ENCODE results near the gene SULT6B1. TPM values are rescaled to one million over a fixed set of nuclear protein-coding genes. Genes with fewer than 3 reads are reported as not detected.
"Not testable (repeated sequence)": the region's sequence is repeated elsewhere in the genome, so short reads cannot be mapped to it uniquely, and the experiment has no call there.

Gene SULT6B1
- total RNA-seq, 1 experiment from 2014 or later: not detected

DNA sequence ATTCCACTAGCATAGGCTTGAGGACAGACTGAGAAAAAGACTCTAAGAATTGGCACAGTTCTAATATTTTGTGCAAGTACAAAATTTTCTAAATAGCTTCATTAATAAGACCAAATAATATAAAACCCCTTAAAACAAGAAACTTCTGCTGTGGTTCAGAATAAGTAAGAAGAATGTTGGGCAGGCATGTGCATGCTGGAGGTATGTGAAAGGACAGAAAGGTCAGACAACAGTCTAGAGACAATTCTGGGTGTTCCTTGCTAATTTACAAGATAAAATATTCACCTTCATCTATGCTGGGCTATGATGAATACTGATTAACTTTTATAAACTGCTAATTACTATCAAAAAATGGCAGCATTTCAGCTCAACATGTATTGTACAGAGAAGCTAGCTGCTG is 22.7 kb upstream of the SULT6B1 start:
- intact Hi-C loops (cut with micrococcal nuclease; ENCODE audit: unreplicated experiment): no loop called here
- Histone ChIP-seq H3K9me3 (ENCODE audit: insufficient read depth, low read depth) (peaks cover 38% of the 10 kb centered on the region), H3K79me2 (ENCODE audit: low read depth) (peaks cover 24% of the 10 kb centered on the region), H3K27ac (no peak overlapping the region), H2AFZ (no peak overlapping the region), H4K20me1 (ENCODE audit: insufficient read depth) (no peaks in the 10 kb centered on the region), H3K27me3 (ENCODE audit: insufficient read depth, low read depth) (no peaks in the 10 kb centered on the region), H3K36me3 (ENCODE audit: low read depth) (peaks cover 94% of the 10 kb centered on the region), H3K9me2 (ENCODE audit: insufficient read depth) (no peaks in the 10 kb centered on the region), H3K4me3 (no peak overlapping the region), H3F3A (ENCODE audit: insufficient read depth, low read depth) (no peaks in the 10 kb centered on the region; the same call in 1 of the 2 replicates), H3K4me2 (no peak overlapping the region), H3K4me1 (replicated peaks; ENCODE audit: insufficient read depth) (peaks cover 9% of the 10 kb centered on the region)
- BruUV-seq (replicated peaks): no TSS peak
- ChIA-PET POLR2A (ENCODE audit: unreplicated experiment) (no interaction called here), CTCF (no interaction called here)
- TF ChIP-seq EZH2 (IDR thresholded peaks at IDR 0.05; ENCODE audit: low read depth): no peak
- TF ChIP-seq, protein P1, sequence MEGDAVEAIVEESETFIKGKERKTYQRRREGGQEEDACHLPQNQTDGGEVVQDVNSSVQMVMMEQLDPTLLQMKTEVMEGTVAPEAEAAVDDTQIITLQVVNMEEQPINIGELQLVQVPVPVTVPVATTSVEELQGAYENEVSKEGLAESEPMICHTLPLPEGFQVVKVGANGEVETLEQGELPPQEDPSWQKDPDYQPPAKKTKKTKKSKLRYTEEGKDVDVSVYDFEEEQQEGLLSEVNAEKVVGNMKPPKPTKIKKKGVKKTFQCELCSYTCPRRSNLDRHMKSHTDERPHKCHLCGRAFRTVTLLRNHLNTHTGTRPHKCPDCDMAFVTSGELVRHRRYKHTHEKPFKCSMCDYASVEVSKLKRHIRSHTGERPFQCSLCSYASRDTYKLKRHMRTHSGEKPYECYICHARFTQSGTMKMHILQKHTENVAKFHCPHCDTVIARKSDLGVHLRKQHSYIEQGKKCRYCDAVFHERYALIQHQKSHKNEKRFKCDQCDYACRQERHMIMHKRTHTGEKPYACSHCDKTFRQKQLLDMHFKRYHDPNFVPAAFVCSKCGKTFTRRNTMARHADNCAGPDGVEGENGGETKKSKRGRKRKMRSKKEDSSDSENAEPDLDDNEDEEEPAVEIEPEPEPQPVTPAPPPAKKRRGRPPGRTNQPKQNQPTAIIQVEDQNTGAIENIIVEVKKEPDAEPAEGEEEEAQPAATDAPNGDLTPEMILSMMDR (conservative IDR thresholded peaks at IDR 0.05): no peak
- DNase-seq: no peak

DNA sequence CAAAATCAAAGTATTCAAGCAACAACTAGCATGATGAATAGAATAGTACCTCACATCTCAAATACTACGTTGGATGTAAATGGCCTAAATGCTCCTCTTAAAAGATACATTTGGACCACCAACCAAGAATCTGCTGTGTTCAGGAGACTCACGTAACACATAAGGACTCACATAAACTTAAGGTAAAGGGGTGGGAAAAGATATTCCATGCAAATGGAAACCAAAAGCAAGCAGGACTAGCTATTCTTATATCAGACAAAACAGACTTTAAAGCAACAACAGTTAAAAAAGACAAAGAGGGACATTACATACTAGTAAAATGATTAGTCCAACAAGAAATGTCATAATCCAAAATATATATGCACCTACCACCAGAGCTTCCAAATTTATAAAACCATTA is 18.3 kb upstream of the SULT6B1 start:
- H3K4me2 ChIP-seq; H3K4me1 ChIP-seq (replicated peaks; ENCODE audit: insufficient read depth); H2AFZ ChIP-seq; H3K27ac ChIP-seq; H3K9me2 ChIP-seq (ENCODE audit: insufficient read depth); H4K20me1 ChIP-seq (ENCODE audit: insufficient read depth); H3K27me3 ChIP-seq (ENCODE audit: insufficient read depth, low read depth); H3K4me3 ChIP-seq; CTCF ChIA-PET; BruUV-seq (replicated peaks); intact Hi-C loops (cut with micrococcal nuclease; ENCODE audit: unreplicated experiment); DNase-seq: not testable (repeated sequence)
- Histone ChIP-seq H3K9me3 (ENCODE audit: insufficient read depth, low read depth) (peaks cover 54% of the 10 kb centered on the region), H3F3A (ENCODE audit: insufficient read depth, low read depth) (peaks cover 14% of the 10 kb centered on the region; the same call in 1 of the 2 replicates), H3K36me3 (ENCODE audit: low read depth) (peaks cover 90% of the 10 kb centered on the region), H3K79me2 (ENCODE audit: low read depth) (peaks cover 37% of the 10 kb centered on the region)
- POLR2A ChIA-PET (ENCODE audit: unreplicated experiment): interaction anchor here (0.6 kb wide), 1 partner anchor 22 kb away, joined by 3 read pairs; no protein-coding TSS in a partner anchor

DNA sequence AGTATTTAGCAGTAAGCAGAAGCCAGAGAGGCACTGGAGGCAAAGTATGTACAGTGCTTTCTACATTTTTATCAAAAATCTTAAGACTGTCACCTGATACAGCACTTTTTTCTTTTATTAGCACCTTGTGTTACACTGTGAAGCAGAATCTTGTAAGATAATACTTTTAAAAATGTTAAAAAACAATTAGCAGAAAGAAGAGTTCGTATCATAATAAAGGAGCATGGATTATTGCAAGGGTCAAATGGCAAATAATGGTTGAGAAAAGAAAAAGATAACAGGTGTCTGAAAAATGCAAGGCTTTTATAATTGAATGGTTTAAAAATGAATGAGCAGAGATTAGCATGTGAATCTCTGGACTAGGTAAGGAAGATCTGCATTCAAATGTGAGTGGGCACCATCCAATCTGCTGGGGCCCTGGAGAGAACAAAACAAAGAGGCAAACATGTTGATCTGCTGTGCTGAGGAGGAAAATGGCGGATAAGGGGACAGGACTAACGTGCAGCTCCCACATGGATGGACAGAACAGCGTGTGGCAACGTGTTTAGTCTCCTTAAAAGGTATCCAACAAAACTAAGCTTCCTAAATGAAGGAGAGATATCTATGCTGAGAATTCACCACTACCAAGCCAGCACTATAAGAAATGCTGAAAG is 17.3 kb upstream of the SULT6B1 start:
- Histone ChIP-seq H3K9me2 (ENCODE audit: insufficient read depth) (no peaks in the 10 kb centered on the region), H2AFZ (no peak overlapping the region), H3K79me2 (ENCODE audit: low read depth) (peaks cover 37% of the 10 kb centered on the region), H3K4me2 (no peak overlapping the region), H3K9me3 (ENCODE audit: insufficient read depth, low read depth) (peaks cover 54% of the 10 kb centered on the region), H3K4me3 (no peak overlapping the region), H3K27ac (no peak overlapping the region), H3K36me3 (ENCODE audit: low read depth) (peaks cover 90% of the 10 kb centered on the region), H3F3A (ENCODE audit: insufficient read depth, low read depth) (peaks cover 24% of the 10 kb centered on the region; the same call in 1 of the 2 replicates), H3K4me1 (replicated peaks; ENCODE audit: insufficient read depth) (no peaks in the 10 kb centered on the region), H4K20me1 (ENCODE audit: insufficient read depth) (0 out of 2 replicates have a peak, but pooled peaks cover 4% of the 10 kb centered on the region), H3K27me3 (ENCODE audit: insufficient read depth, low read depth) (no peaks in the 10 kb centered on the region)
- BruUV-seq (replicated peaks): no TSS peak
- POLR2A ChIA-PET (ENCODE audit: unreplicated experiment): no interaction called here
- CTCF ChIA-PET: no interaction called here
- no peak for TF ChIP-seq EZH2 (IDR thresholded peaks at IDR 0.05; ENCODE audit: low read depth)
- TF ChIP-seq, protein P1 (conservative IDR thresholded peaks at IDR 0.05): no peak
- no peak for DNase-seq
- intact Hi-C loops (cut with micrococcal nuclease; ENCODE audit: unreplicated experiment): no loop called here

DNA sequence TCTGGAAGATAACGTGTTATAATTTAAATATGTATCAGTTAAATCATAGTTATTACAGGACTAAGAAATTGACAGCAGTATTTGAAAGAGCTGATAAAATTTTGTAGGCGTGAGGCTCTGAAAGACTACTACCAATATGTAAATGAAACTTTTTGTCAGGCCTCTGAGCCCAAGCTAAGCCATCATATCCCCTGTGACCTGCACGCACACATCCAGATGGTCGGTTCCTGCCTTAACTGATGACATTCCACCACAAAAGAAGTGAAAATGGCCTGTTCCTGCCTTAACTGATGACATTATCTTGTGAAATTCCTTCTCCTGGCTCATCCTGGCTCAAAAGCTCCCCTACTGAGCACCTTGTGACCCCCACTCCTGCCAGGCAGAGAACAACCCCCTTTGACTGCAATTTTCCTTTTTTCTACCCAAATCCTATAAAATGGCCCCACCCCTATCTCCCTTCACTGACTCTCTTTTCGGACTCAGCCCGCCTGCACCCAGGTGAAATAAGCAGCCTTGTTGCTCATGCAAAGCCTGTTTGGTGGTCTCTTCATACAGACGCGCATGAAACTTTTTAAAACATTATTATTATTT is 16.7 kb upstream of the SULT6B1 start:
- peaks cover 52% of the 10 kb centered on the region for H3K9me3 ChIP-seq (ENCODE audit: insufficient read depth, low read depth)

More for the DNA sequence above, 16.7 kb upstream of the SULT6B1 start:
- CTCF ChIA-PET; H3K4me3 ChIP-seq; intact Hi-C loops (cut with micrococcal nuclease; ENCODE audit: unreplicated experiment); POLR2A ChIA-PET (ENCODE audit: unreplicated experiment); DNase-seq; H2AFZ ChIP-seq; H3K9me2 ChIP-seq (ENCODE audit: insufficient read depth); H3K4me1 ChIP-seq (replicated peaks; ENCODE audit: insufficient read depth); H3K4me2 ChIP-seq; H3K27me3 ChIP-seq (ENCODE audit: insufficient read depth, low read depth); H3K27ac ChIP-seq; H4K20me1 ChIP-seq (ENCODE audit: insufficient read depth); BruUV-seq (replicated peaks): not testable (repeated sequence)
- Histone ChIP-seq H3F3A (ENCODE audit: insufficient read depth, low read depth) (peaks cover 28% of the 10 kb centered on the region; the same call in 1 of the 2 replicates), H3K36me3 (ENCODE audit: low read depth) (peaks cover 89% of the 10 kb centered on the region), H3K79me2 (ENCODE audit: low read depth) (peaks cover 37% of the 10 kb centered on the region)

Measured in PC-9 (cell line).